HG02678 (cell line): ENCODE measurements around the gene USP20.

ENCODE experiments used
- ATAC-seq: cut with Tn5 transposase; IDR thresholded peaks from one replicate; pipeline ENCODE4 v1.9.1; 2021; ENCODE audit warnings: mild to moderate bottlenecking, moderate library complexity; ENCODE audit not compliant: unreplicated experiment

The USP20 gene

GRCh38 chr9:129874261-129875101 lies 39.2 kb downstream of the USP20 start:
- no peak for ATAC-seq

GRCh38 chr9:129875181-129875611 lies 39.9 kb downstream of the USP20 start:
- ATAC-seq, result no peak

- ATAC-seq, result no peak
Observed at GRCh38 chr9:129875687-129876395, 40.6 kb downstream of the USP20 start.

- no peak for ATAC-seq
Observed at GRCh38 chr9:129876815-129877214, 41.6 kb downstream of the USP20 start.

- ATAC-seq, result no peak
Observed at GRCh38 chr9:129878291-129878690, 43.0 kb downstream of the USP20 start.

GRCh38 chr9:129879103-129879699 lies 43.9 kb downstream of the USP20 start:
- no peak for ATAC-seq

GRCh38 chr9:129879991-129880653 lies 44.9 kb downstream of the USP20 start:
- no peak for ATAC-seq

GRCh38 chr9:129880654-129881546 lies 45.6 kb downstream of the USP20 start:
- ATAC-seq, result no peak

GRCh38 chr9:129881547-129882324 lies 46.5 kb downstream of the USP20 start:
- no peak for ATAC-seq

- peak; percentile 49 for ATAC-seq
Observed at GRCh38 chr9:129884220-129885017, 49.2 kb downstream of the USP20 start.

GRCh38 chr9:129885018-129885669 lies 49.9 kb downstream of the USP20 start:
- ATAC-seq, result no peak

GRCh38 chr9:129885670-129886106 lies 50.4 kb downstream of the USP20 start:
- peak; percentile 29 for ATAC-seq

GRCh38 chr9:129886226-129887174 lies 51.2 kb downstream of the USP20 start:
- ATAC-seq, result no peak

GRCh38 chr9:129887334-129888292 lies 52.4 kb downstream of the USP20 start:
- ATAC-seq, result no peak

GRCh38 chr9:129888293-129889121 lies 53.2 kb downstream of the USP20 start:
- ATAC-seq, result peak; percentile 60
